H7 (cell line): Measurements from ENCODE around the gene SLC13A3. TPM values are rescaled to one million over a fixed set of nuclear protein-coding genes. Genes with fewer than 3 reads are reported as not detected.

Experiments
- DNase-seq: peaks from one replicate; pipeline ENCODE4 v3.0.0; 2012
- H3K27me3 ChIP-seq: 2 replicates; pipeline ENCODE4 v1.6.0; 2011; ENCODE audit warnings: mild to moderate bottlenecking, low read length; ENCODE audit not compliant: control insufficient read depth, insufficient read depth
- H3K36me3 ChIP-seq: replicated peaks from 2 replicates; pipeline ENCODE4 v1.5.1; 2011; ENCODE audit warnings: low read length; ENCODE audit not compliant: control insufficient read depth, insufficient read depth
- H3K4me3 ChIP-seq: 2 replicates; pipeline ENCODE4 v1.5.1; 2011; ENCODE audit warnings: low read depth, mild to moderate bottlenecking, control low read depth, low read length, moderate library complexity; ENCODE audit not compliant: insufficient read depth
- total RNA-seq: library from RNA; depleted of rRNA; stranded (reverse); fragments of >200 nt; shearing (Covaris generic); gene quantifications from 2 replicates; pipeline ENCODE4 v1.2.3, GENCODE V29; 2014; rRNA removed

SLC13A3 gene
- total RNA-seq, 1 experiment from 2014 or later = 6.9 TPM

- no peaks in the 10 kb centered on the region for H3K27me3 ChIP-seq
- no peak overlapping the region for H3K4me3 ChIP-seq
- no peaks in the 10 kb centered on the region for H3K36me3 ChIP-seq
- no peak for DNase-seq
Observed at GRCh38 chr20:46530640-46531039, 120.6 kb downstream of the SLC13A3 start.

DNA sequence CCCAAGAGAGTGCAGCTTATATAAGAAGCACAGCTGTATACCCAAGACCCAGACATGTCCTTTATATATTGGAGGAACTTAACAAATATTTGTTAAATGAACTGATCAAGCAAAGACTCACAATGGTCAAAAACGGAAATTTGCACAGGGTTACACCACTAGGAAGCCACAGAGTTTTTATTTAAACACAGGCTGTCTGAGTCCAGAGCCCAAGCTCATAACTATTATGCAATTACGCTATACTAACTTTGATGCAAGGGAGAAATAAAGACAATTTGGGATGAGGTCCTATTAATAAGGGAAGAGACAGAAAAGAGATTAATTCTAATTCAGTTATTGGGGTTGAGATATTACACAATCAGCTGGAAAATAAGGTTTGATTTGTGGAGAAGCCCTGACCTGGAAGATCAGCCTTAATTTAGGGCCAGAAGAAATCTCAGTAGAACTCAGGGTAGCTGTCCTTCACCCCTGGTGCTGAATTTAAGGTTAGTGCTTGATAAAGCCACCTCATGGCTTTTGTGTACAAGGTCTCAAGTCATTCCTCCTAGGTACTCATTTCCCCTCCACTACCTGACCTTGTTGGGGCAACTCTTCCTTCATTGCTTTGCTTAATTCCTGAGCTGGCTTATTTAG, 127.4 kb downstream of the SLC13A3 start:
- DNase-seq = no peak
- H3K36me3 ChIP-seq = no peaks in the 10 kb centered on the region
- H3K4me3 ChIP-seq = no peak overlapping the region
- H3K27me3 ChIP-seq = no peaks in the 10 kb centered on the region

DNA sequence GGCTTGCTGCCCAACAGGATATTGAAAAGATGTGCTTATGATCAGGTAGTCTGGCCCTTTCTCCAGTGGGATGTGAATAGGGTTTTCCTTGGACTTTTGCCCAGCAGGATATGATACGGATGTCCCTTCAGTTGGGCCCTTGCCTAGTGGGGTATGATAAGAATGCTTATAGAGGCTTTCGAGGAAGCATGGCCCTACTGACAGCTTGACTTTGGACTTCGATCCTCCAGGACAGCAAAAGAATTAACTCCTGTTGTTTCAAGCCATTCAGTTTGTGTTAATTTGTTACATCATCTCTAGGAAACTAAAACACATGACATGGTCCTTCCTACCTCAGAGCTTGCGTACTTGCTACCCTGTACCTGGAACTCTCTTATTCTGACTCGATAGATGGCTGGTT, 128.2 kb downstream of the SLC13A3 start:
- no peak for DNase-seq
- Histone ChIP-seq H3K27me3 (no peaks in the 10 kb centered on the region), H3K36me3 (no peaks in the 10 kb centered on the region), H3K4me3 (no peak overlapping the region)

DNA sequence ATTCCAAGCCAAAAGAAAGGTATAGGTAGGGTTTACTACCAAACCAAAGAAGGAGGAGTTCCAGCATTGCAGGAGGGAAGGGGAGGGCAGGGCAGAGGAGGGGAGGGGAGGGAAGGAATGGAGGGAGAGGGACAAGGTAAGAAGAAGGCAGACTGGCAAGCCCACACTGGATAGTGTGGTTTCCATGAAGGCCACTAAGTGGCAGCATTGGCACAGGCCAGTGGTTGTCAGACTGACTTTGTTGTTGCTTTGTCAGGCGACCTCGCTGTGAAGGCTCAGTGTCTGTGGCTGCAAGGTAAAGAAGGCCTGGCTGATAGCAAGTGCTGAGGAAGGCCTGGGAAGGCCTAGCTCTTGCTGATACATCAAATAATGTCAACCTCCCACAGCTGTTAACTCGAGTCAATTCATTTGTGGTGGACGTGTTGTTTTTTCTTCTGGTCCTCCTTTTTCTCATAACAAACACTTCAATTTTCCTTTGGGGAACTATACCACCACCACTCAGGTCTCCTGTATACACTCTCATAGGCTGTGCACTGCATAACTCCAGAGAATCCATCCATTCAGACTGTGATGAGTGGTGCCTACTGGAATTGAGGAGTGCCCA, 130.2 kb downstream of the SLC13A3 start:
- Histone ChIP-seq H3K4me3 (no peak overlapping the region), H3K36me3 (no peaks in the 10 kb centered on the region)
- peak; percentile 70 for DNase-seq

GRCh38 chr20:46520540-46520939, 130.7 kb downstream of the SLC13A3 start:
- no peak overlapping the region for H3K4me3 ChIP-seq
- no peaks in the 10 kb centered on the region for H3K36me3 ChIP-seq
- no peaks in the 10 kb centered on the region; the same call in 1 of the 2 replicates for H3K27me3 ChIP-seq
- DNase-seq = no peak

More for the DNA sequence above, 130.2 kb downstream of the SLC13A3 start:
- H3K27me3 ChIP-seq = no peaks in the 10 kb centered on the region; the same call in 1 of the 2 replicates

DNA sequence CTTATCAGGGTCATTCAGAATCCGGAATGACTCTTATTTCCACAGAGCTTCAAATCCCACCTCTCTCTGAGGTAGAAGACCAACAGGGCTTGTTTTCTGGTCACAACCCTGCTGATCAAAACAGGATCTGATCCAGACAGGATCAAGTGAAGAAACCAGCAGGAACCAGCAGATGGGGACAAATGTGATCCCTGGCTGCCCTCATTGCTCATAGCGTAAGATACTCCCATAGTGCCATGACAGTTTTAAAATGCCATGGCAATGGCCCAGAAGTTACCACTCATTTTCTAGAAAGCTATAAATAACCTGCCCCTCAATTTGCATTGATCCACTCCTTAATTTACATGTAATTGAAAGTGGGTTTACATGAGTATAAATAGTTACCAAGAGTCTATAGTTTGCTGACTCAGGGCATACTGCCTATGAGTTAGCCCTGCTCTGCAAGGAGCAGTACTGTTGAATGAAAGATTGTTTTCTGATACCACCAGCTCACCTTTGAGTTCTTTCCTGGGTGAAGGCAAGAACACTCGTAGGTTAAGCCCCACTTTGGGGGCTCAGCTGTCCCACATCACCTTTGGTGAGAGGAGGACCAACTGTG, 131.7 kb downstream of the SLC13A3 start:
- H3K4me3 ChIP-seq = no peak overlapping the region
- no peaks in the 10 kb centered on the region for H3K36me3 ChIP-seq
- DNase-seq = no peak
- H3K27me3 ChIP-seq = no peaks in the 10 kb centered on the region; the same call in 1 of the 2 replicates

DNA sequence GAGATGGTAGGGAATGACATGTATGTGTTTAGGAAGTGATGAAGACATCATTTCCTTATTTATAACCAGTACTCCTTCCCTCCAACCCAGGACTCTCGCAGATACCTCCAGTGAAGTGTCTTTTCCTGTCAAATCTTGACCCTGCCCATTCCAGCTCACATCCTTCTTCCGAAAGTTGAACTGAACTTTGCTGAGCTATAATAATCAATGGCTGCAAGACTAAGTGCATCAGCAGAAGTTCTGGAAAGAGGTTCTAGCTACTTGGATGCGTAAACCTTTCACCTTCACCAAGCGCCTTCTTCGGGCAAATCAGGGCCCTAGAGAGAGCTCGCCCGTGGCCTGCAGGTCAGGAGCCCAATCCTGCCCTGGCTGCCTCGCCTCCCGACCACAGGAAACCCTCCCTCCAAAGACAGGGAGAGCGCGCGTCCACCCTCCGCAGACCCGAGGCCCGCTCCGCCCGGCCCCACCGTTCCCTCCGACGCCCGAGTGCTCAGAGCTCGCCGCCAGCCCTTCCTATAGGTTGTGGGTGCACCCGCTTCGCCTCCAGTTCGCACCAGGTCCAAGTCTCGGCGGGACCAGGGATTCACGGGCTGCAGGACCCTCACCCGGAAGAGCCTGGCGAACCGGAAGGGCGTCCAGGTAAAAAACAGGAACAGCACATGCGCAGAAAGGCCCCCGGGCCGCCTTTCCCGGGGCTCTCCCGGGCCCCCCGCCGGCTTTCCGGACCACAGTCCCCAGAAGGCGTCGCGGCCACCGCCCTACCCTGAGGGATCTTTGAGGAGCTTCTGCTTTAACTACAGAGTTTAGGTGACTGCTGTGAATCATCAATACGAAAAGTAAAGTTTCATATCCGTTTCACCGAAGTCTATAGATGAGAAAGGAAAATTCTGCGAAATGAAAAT, 138.1 kb downstream of the SLC13A3 start, which contains the start of gene ZNF334:
Gene ZNF334 (minus strand): TSS at position 617 of the 902 bp plus-strand sequence. CDS start 1,457 bp downstream, outside the sequence.
- no peaks in the 10 kb centered on the region for H3K36me3 ChIP-seq
- DNase-seq = peak; percentile 95
- H3K4me3 ChIP-seq = peak within 1 kb of the TSS; percentile 90
- no peaks in the 10 kb centered on the region; the same call in 1 of the 2 replicates for H3K27me3 ChIP-seq

GRCh38 chr20:46509523-46509922, 141.7 kb downstream of the SLC13A3 start:
- no peak for DNase-seq
- Histone ChIP-seq H3K36me3 (no peaks in the 10 kb centered on the region; the same call in none of the 2 replicates), H3K4me3 (no peak overlapping the region)

More at GRCh38 chr20:46509523-46509922, 141.7 kb downstream of the SLC13A3 start:
- no peaks in the 10 kb centered on the region for H3K27me3 ChIP-seq

Other genes with a start within 250 kb of the SLC13A3 start
- gene ELMO2, start 244.8 kb downstream of the SLC13A3 start, total RNA-seq = 34.2 and 36.8 TPM in 2 replicates
- 3.9 and 9.1 TPM in 2 replicates for gene ZNF334, start 137.9 kb downstream of the SLC13A3 start, total RNA-seq
- gene OCSTAMP, start 100.8 kb downstream of the SLC13A3 start, total RNA-seq = not detected in 2 replicates
- 19.2 and 20.0 TPM in 2 replicates for gene TP53RK, start 38.0 kb upstream of the SLC13A3 start, total RNA-seq
- 7.4 and 9.5 TPM in 2 replicates for gene SLC2A10, start 58.2 kb upstream of the SLC13A3 start, total RNA-seq
- 0.41 and 1.7 TPM in 2 replicates for gene EYA2, start 243.4 kb upstream of the SLC13A3 start, total RNA-seq